KG1 (cell line): ENCODE data around the gene HIC2.
"Not testable (repeated sequence)": the region's sequence is repeated elsewhere in the genome, so short reads cannot be mapped to it uniquely, and the experiment has no call there.

ENCODE experiments used
- DNase-seq: peaks from one replicate; lab custom pipeline; 2025; lab: John Stamatoyannopoulos, UW

HIC2 gene

GRCh38 chr22:21434378-21435233, 17.4 kb downstream of the HIC2 start:
- not testable (repeated sequence) for DNase-seq

DNA sequence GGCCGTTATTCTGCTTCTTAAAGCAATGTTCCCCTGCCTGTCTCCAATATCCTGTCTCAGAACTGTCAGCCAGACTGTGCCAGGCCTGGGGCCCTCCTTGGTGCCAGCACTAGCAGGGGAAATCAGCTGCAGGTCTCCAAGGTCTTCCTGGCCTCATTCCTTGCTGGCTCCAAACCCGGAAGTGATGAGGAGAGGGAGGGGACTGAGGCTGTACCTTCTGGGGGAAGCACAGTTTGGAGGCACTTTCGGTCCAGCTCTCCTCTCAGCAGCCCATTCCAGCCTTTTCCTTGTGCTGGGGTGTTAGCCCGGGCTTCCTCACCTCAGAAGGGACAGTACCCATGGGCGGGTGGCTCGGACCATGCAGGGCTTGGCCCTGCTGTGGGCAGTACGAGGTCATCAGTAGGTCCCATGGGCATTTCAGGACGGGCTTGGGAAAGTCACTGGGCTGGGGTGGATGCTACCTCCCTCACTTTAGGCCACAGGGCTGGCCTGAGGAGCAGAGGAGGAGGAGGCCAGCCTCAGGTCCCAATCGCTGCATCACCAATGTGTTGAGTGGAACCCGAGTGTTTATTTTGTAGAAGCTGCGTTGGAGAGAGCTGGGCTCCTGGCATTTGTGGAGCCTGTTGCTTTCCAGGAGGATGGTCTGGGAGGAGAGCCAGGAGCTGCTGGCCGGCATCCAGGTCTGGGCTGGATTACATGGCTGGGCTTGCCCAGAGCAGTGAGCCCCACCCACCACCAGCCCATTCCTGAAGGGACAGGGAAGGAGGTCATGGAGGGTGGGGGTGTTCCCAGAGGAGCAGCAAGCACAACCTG, 19.0 kb downstream of the HIC2 start:
- not testable (repeated sequence) for DNase-seq

DNA sequence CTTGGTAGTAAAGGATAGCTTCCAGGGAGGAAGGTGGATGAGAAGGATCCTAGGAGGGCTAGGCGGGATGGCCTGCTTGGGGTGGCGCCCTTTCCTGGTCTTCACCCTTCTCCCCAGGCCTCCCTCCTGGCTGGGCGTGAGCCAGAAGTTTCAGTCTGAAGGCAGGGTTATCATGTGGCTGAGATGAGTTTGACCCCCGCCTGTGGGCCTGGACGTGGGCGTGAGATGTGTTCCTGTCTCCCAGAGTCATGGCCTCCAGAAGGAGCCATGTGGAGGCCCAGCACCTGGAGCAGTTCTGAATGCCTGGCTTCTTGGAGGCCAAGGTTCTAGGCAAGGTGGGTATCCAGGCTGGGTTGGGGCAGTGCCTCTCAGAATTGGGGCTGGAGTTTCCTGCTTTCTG, 20.8 kb downstream of the HIC2 start:
- DNase-seq, result not testable (repeated sequence)

DNA sequence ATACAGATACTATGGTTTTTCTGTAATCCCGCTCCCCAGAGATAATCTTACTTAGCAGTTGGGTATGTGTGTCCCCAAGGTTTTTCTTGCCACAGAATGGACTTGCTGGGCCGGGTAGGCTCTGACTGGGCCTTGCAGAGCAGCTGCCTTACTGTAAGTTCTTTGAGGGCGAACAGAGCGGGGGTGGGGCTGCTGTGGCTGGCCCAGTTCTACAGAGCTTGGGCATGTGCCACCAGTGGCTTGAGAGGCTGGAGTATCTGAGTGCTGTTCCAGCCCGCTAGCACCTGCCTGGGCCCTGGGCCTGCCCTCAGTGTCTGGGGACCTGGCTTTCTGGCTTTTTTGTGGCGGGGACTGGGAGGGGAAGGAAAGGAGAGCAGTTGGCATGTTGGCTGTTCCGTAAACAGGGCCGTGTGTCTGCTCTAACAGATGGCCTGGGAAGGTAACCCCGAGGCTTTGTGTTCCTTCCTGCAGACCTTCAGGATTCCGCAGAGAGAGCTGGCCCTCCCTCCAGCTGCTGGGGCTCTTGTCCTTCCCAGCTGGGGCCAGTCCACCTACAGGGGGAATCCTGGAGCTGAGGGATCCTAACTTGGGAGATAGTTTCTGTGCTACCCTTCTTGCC, 23.0 kb downstream of the HIC2 start:
- DNase-seq, result not testable (repeated sequence)

- not testable (repeated sequence) for DNase-seq
These were observed 23.5 kb downstream of the HIC2 start for GRCh38 chr22:21440676-21441075.

GRCh38 chr22:21441170-21441569, 24.0 kb downstream of the HIC2 start:
- not testable (repeated sequence) for DNase-seq

DNA sequence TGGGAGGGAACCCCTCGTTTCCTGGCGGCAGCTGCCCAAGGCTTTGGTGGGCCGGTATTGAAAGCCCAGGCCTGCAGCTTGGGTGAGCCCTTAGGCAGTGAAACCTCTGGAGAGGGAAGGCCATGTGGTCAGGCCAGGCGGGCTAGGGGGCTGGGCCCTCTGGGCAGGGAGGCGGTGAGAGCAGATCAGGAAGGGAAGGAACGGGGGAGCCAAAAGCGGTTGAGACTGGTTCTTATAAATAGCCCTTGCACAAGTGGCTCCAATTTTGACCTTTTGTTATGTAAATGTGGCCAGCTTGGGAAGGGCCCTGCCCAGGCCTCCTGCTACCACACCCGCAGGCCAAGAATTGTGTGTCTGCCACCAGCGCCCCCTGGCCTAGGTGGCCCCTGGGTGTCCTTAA, 25.0 kb downstream of the HIC2 start:
- DNase-seq, result not testable (repeated sequence)

DNA sequence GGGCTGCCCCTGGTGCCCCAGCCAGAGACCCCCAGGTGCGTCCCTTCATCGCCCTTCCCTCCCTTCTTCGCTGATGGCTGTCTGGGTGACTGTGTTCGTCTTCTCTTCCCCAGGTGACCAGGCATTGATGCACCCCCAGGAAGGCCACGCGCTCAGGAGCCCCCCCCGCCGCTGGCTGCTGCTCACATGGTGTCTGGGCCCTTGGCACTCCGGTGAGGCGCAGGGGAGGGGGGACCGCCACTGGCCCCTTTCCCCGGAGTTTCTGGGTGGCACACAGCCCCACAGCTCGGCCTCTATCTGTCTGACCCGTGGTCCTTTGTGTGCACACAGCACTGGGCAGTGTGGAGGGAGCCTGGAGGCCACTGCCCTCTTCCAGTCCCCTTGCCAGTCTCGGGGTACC, 25.5 kb downstream of the HIC2 start:
- DNase-seq, result not testable (repeated sequence)

- no peak for DNase-seq
These were observed 26.0 kb downstream of the HIC2 start for GRCh38 chr22:21443057-21443734.

- DNase-seq, result no peak
These were observed 26.7 kb downstream of the HIC2 start for GRCh38 chr22:21443735-21444421.

DNA sequence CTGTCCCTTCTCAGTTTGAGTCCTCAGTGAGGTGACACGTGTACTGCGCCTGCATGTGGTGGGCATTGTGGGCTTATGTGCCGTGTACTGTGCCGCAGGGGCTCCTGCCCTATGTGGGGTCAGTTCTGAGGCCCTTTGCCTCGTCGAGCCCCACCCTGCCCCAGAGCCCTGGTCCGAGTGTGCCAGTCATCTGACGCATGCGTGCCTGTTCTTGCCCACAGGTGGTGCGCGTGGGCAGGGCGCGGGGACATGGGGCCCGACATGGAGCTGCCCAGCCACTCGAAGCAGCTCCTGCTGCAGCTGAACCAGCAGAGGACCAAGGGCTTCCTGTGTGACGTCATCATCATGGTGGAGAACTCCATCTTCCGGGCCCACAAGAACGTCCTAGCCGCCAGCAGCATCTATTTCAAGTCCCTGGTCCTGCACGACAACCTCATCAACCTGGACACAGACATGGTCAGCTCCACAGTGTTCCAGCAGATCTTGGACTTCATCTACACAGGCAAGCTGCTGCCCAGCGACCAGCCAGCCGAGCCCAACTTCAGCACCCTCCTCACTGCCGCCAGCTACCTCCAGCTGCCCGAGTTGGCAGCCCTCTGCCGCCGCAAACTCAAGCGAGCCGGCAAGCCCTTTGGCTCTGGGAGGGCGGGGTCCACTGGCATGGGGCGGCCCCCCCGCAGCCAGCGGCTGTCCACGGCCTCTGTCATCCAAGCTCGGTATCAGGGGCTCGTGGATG, 27.7 kb downstream of the HIC2 start:
- DNase-seq, result no peak

DNA sequence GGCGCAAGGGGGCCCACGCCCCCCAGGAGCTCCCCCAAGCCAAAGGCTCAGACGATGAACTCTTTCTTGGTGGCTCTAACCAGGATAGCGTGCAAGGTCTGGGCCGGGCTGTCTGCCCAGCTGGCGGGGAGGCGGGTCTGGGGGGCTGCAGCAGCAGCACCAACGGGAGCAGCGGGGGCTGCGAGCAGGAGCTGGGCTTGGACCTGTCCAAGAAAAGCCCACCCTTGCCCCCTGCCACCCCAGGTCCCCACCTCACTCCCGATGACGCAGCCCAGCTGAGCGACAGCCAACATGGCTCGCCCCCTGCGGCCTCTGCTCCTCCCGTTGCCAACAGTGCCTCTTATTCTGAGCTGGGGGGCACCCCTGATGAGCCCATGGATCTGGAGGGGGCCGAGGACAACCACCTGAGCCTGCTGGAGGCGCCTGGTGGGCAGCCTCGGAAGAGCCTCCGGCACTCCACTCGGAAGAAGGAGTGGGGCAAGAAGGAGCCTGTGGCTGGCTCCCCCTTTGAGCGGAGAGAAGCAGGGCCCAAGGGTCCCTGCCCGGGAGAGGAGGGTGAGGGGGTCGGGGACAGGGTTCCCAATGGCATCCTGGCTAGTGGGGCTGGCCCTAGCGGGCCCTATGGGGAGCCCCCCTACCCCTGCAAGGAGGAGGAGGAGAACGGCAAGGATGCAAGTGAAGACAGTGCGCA, 28.4 kb downstream of the HIC2 start:
- no peak for DNase-seq

DNA sequence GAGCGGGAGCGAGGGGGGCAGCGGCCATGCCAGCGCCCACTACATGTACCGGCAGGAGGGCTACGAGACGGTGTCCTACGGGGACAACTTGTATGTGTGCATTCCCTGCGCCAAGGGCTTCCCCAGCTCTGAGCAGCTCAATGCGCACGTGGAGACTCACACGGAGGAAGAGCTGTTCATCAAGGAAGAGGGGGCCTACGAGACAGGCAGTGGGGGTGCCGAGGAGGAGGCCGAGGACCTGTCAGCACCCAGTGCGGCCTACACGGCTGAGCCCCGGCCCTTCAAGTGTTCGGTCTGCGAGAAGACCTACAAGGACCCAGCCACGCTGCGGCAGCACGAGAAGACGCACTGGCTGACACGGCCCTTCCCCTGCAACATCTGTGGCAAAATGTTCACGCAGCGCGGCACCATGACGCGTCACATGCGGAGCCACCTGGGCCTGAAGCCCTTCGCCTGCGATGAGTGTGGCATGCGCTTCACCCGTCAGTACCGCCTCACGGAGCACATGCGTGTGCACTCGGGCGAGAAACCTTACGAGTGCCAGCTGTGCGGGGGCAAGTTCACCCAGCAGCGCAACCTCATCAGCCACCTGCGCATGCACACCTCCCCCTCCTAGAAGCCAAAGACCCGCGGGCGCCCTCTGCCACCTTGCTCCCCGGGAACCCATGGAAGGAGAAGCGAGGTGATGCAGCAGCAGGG, 29.1 kb downstream of the HIC2 start:
- DNase-seq, result no peak

- no peak for DNase-seq
These were observed 29.9 kb downstream of the HIC2 start for GRCh38 chr22:21446827-21447690.

DNA sequence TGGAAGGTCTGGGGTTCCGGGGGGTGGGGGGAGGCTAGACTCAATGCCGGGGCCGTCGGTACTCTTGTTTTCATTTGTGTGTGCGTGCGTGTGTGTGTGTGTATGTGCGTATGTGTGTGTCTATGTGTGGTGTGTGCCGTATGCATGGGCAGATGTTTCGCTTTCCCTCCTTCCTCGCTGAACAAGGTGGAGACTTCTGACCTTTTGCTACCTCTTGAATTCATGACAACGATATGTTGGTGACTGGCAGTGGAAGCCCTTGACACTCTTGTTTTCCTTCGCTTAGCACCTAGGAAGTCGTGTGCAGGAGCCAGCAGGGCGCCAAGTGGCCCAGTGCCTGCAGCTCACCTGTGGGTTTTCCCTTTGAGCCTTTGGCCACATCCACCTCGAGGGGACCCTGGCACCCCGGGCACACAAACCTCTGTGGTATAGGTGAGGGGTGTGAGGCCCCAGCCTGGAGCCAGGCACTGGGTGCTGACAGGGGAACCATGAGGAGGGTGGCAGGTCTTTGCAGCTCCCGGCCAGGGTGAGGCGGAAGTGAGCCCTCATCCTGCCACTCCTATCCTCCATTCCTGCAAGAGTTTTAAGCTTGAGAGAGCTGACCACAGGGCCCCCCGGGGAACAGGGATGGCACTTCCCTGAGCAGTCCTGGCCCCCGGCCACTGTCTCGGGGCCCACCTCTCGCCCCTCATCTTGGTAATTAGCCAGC, 30.7 kb downstream of the HIC2 start:
- no peak for DNase-seq

DNA sequence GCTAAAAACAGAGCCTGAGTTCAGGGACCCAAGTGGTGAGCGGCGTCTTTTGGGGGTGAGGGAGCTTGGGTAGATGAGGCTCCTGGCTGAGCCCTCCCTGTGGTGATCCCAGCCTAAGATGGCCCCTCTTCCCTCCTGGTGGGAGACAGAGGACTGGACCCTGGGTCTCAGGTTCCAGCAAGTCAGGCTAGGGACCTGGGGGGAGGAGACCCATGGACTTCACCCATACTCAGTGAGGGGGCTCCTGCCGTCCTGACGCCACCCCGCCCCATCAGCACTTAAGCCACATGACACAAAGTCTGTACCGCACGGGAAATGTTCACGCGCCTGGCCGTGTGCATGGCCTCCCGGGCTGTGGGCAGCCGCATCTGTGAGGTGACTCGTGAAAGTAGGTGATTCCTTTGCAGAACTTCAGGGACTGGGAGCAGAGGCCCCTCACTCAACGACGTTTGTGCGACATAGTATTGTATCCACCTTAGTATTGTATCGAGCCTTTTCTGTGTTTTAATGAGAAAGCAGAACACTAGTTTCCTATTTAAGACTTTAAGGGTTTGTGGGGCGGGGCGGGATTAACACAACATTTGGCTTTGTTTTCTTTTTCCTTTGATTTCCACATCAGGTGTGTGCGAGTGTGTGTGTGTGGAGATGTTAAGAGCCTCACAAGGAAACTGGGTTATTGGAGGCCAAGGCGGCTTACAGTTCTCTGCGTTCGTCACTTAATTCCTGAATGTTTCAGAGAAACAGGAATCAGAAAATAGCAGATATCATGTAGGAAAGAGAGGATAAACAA, 31.7 kb downstream of the HIC2 start:
- no peak for DNase-seq
